ENCODE data around the gene CDC42BPG. TPM values are rescaled to one million over a fixed set of nuclear protein-coding genes. Genes with fewer than 3 reads are reported as not detected.

CDC42BPG gene
- total and polyA plus RNA-seq, 9 of the 15 experiments (the other 6 are each of a cell fraction or from before 2014, with no cell fraction given): 0.04 to 8.8 (median 2.1) TPM

GRCh38 chr11:64850979-64851567 lies 6.6 kb upstream of the CDC42BPG start:
- Histone ChIP-seq H3K4me1 (replicated peaks in 1 of 2; ENCODE audit: control insufficient read depth in 2 of 2, insufficient read depth in 2 of 2, low read length in 2 of 2) (peaks cover 48 to 90% of the 10 kb centered on the region in 2 experiments), H3K9ac (ENCODE audit: insufficient read depth in 1 of 2, low read depth in 2 of 2, low read length in 2 of 2) (peak overlapping the region in 1 of 2 experiments; percentile 80; a peak in 2 of 4 replicates), H3K27ac (ENCODE audit: extremely low read depth, low read depth, low read length) (0 out of 3 replicates have a peak overlapping the region, but pooled peaks have one; percentile 24), H3K36me3 (ENCODE audit: control insufficient read depth, insufficient read depth, low read length) (peaks cover 29% of the 10 kb centered on the region; the same call in 2 of the 3 replicates), H3K9me3 (replicated peaks; ENCODE audit: control insufficient read depth, insufficient read depth, low read depth, low read length) (no peaks in the 10 kb centered on the region), H4K20me1 (replicated peaks; ENCODE audit: control insufficient read depth, insufficient read depth, low read length) (no peaks in the 10 kb centered on the region), H3K4me3 (no peak overlapping the region), H3K79me2 (ENCODE audit: control insufficient read depth, insufficient read depth, low read length) (peaks cover 3% of the 10 kb centered on the region; the same call in 2 of the 3 replicates), H3K27me3 (ENCODE audit: control insufficient read depth in 2 of 2, insufficient read depth in 2 of 2, low read length in 2 of 2) (no peaks in the 10 kb centered on the region), H3K4me2 (ENCODE audit: insufficient read depth, low read length) (no peak overlapping the region), H2AFZ (ENCODE audit: low read depth, low read length) (no peak overlapping the region), H3K9me1 (ENCODE audit: control insufficient read depth, insufficient read depth, low read length) (no peaks in the 10 kb centered on the region)
- WGBS (ENCODE audit: insufficient coverage, low coverage, missing lambda C conversion rate): 60% methylated on average over 10 of the region's 13 CpGs
- FAIRE-seq (peak; percentile 29), DNase-seq (ENCODE audit: extremely low read depth in 1 of 4, low spot score in 3 of 4) (peak in 1 of 4 experiments; percentile 29), ATAC-seq (no peak)
- ChIA-PET CTCF (ENCODE audit: low intra/inter-chr PET ratio) (no interaction called here), POLR2A (interaction anchor here (0.6 to 3.0 kb wide), 6 partner anchors 16 to 284 kb away, joined by 3 to 12 read pairs (median 4); no protein-coding TSS in a partner anchor)
- peak; percentile 82 for TF ChIP-seq ZNF263 (CRISPR knock-in tag; IDR thresholded peaks at IDR 0.05; ENCODE audit: borderline replicate concordance)
- TF ChIP-seq EGR1 (conservative IDR thresholded peaks at IDR 0.05): peak; percentile 66
- TF ChIP-seq ZBTB8A (IDR thresholded peaks at IDR 0.05; ENCODE audit: partially characterized antibody): no peak
- no peak for TF ChIP-seq NFE2 (IDR thresholded peaks at IDR 0.05; ENCODE audit: low read depth)
- TF ChIP-seq DACH1 (IDR thresholded peaks at IDR 0.05; ENCODE audit: partially characterized antibody): peak; percentile 8
- no peak for TF ChIP-seq ID3 (CRISPR knock-in tag; IDR thresholded peaks at IDR 0.05)
- no peak for TF ChIP-seq ID3 (tag; IDR thresholded peaks at IDR 0.05)
- TF ChIP-seq MAX (CRISPR knock-in tag; IDR thresholded peaks at IDR 0.05): 0 out of 2 replicates have a peak, but pooled peaks have one; percentile 20
- peak; percentile 71; the same call in 1 of the 2 replicates for TF ChIP-seq ZBTB7A (IDR thresholded peaks at IDR 0.05; ENCODE audit: borderline replicate concordance, control insufficient read depth, low read depth, low read length)
- no peak for TF ChIP-seq MYC (IDR thresholded peaks at IDR 0.05; ENCODE audit: low read depth, low read length)
- peak; percentile 20; the same call in 1 of the 2 replicates for TF ChIP-seq MYC (CRISPR knock-in tag; IDR thresholded peaks at IDR 0.05; ENCODE audit: borderline replicate concordance, low read depth)
- no peak for TF ChIP-seq LARP7 (IDR thresholded peaks at IDR 0.05)
- no peak for TF ChIP-seq NR2C2 (CRISPR knock-in tag; IDR thresholded peaks at IDR 0.05)
- no peak for TF ChIP-seq NR2C2 (tag; IDR thresholded peaks at IDR 0.05)
- peak; percentile 59 for TF ChIP-seq TFAP4 (CRISPR knock-in tag; IDR thresholded peaks at IDR 0.05; ENCODE audit: borderline replicate concordance)
- TF ChIP-seq POLR2G (IDR thresholded peaks at IDR 0.05; ENCODE audit: low read depth, low read length): peak; percentile 51
- BruUV-seq (replicated peaks): no TSS peak
- intact Hi-C loops (cut with micrococcal nuclease) (no loop called here), in situ Hi-C loops (cut with MboI) (no loop called here)

All from K562 (cell line).